Endodermal cell (in vitro differentiated cells): ENCODE data around the gene CD302. TPM values are rescaled to one million over a fixed set of nuclear protein-coding genes. Genes with fewer than 3 reads are reported as not detected.

ENCODE experiments used
- DNase-seq: peaks from one replicate; pipeline ENCODE4 v3.0.0-alpha.2; 2017
- H3K27ac ChIP-seq: 2 replicates; pipeline ENCODE4 v1.5.1; 2013; ENCODE audit warnings: mild to moderate bottlenecking, low read depth, low read length, moderate library complexity
- H3K27me3 ChIP-seq: 2 replicates; pipeline ENCODE4 v1.6.1; 2013; ENCODE audit warnings: mild to moderate bottlenecking, low read length, moderate library complexity; ENCODE audit not compliant: insufficient read depth, control insufficient read depth, poor library complexity, severe bottlenecking
- H3K36me3 ChIP-seq: 2 replicates; pipeline ENCODE4 v1.7.0; 2013; ENCODE audit warnings: mild to moderate bottlenecking, low read length, moderate library complexity; ENCODE audit not compliant: control insufficient read depth, insufficient read depth
- H3K4me1 ChIP-seq: one replicate; pipeline ENCODE4 v1.7.0; 2013; ENCODE audit warnings: low read length; ENCODE audit not compliant: control insufficient read depth, insufficient read depth
- H3K4me3 ChIP-seq: 2 replicates; pipeline ENCODE4 v1.5.1; 2013; ENCODE audit warnings: mild to moderate bottlenecking, low read length, moderate library complexity
- H3K9ac ChIP-seq: 2 replicates; pipeline ENCODE4 v1.6.1; 2013; ENCODE audit warnings: mild to moderate bottlenecking, low read length, moderate library complexity; ENCODE audit not compliant: poor library complexity, severe bottlenecking; ENCODE audit errors: extremely low read depth
- H3K9me3 ChIP-seq: 2 replicates; pipeline ENCODE4 v1.6.1; 2013; ENCODE audit warnings: mild to moderate bottlenecking, low read length, moderate library complexity; ENCODE audit not compliant: control insufficient read depth
- H3K27ac Mint-ChIP-seq: 2 replicates; pipeline ENCODE4 v1.8.0; 2020; ENCODE audit warnings: mixed read lengths
- H3K27me3 Mint-ChIP-seq: 2 replicates; pipeline ENCODE4 v1.8.0; 2021; ENCODE audit warnings: mild to moderate bottlenecking, mixed read lengths; ENCODE audit not compliant: insufficient read depth
- H3K36me3 Mint-ChIP-seq: 2 replicates; pipeline ENCODE4 v1.8.0; 2020; ENCODE audit warnings: low read depth, mixed read lengths
- H3K4me1 Mint-ChIP-seq: 2 replicates; pipeline ENCODE4 v1.8.0; 2020; ENCODE audit warnings: mixed read lengths
- H3K4me3 Mint-ChIP-seq: 2 replicates; pipeline ENCODE4 v1.8.0; 2020; ENCODE audit warnings: mild to moderate bottlenecking, moderate library complexity, mixed read lengths
- H3K9me3 Mint-ChIP-seq: 2 replicates; pipeline ENCODE4 v1.8.0; 2020; ENCODE audit warnings: mild to moderate bottlenecking, mixed read lengths
- WGBS, 2 experiments: methylation state at CpG; one replicate each; pipeline versions ENCODE4 v1.1.5 to v1.1.7; 2013; ENCODE audit warnings: missing lambda C conversion rate in 2 of 2, mixed read lengths in 1 of 2; ENCODE audit not compliant: insufficient coverage in 1 of 2, insufficient read length in 1 of 2; 5-methylcytosine and 5-hydroxymethylcytosine counted together
- total RNA-seq, 2 donors: library from RNA; stranded (reverse); fragmentation: NEBNext Ultra II Directional in 1 of 2; extraction: Animal tissue kit (Norgen Biotek cat#: 25700) in 1 of 2; gene quantifications; 2 replicates in 1 of 2; 3 replicates in 1 of 2; pipeline ENCODE4 v1.2.1, GENCODE V29; 2021
- TF ChIP-seq, protein P1 (sequence below): fragments of 200-600 bp; sonication (generic); conservative IDR thresholded peaks from 2 replicates; pipeline ENCODE4 v1.5.0; 2021; ENCODE audit warnings: antibody characterized with exemption, mild to moderate bottlenecking

CD302 gene
- total RNA-seq, 2 donors from 2014 or later = 1.9 to 2.7 TPM

DNA sequence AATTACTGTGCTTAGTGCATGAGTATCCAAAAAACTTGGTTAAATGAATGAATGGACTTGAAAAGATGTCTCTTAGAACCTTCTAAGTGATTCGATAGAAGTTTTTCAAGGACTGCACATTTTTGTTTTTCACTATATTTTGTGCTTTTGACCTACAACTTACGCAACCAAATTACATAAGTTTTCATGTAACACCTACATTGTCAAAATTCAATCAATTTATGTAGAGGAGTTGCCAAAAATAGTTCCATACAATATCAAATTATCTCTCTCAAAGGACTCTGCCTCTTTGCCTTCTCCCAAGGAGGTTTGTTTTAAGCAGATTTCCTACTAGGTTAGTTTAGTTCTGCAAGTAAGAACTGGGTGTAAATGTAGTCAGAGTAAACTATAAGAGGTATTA, 75.4 kb downstream of the CD302 start:
- Mint-ChIP-seq H3K9me3 (peaks cover 16% of the 10 kb centered on the region), H3K4me3 (no peak overlapping the region), H3K27ac (no peak overlapping the region), H3K36me3 (peaks cover 79% of the 10 kb centered on the region), H3K4me1 (peaks cover 8% of the 10 kb centered on the region), H3K27me3 (no peaks in the 10 kb centered on the region)
- 88 to 97% methylated on average over 1 to 2 of the region's 2 CpGs for WGBS, 2 experiments
- no peak for DNase-seq
- TF ChIP-seq, protein P1, sequence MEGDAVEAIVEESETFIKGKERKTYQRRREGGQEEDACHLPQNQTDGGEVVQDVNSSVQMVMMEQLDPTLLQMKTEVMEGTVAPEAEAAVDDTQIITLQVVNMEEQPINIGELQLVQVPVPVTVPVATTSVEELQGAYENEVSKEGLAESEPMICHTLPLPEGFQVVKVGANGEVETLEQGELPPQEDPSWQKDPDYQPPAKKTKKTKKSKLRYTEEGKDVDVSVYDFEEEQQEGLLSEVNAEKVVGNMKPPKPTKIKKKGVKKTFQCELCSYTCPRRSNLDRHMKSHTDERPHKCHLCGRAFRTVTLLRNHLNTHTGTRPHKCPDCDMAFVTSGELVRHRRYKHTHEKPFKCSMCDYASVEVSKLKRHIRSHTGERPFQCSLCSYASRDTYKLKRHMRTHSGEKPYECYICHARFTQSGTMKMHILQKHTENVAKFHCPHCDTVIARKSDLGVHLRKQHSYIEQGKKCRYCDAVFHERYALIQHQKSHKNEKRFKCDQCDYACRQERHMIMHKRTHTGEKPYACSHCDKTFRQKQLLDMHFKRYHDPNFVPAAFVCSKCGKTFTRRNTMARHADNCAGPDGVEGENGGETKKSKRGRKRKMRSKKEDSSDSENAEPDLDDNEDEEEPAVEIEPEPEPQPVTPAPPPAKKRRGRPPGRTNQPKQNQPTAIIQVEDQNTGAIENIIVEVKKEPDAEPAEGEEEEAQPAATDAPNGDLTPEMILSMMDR = no peak
- Histone ChIP-seq H3K27me3 (no peaks in the 10 kb centered on the region), H3K36me3 (peaks cover 83% of the 10 kb centered on the region), H3K9me3 (peaks cover 18% of the 10 kb centered on the region), H3K4me1 (no peaks in the 10 kb centered on the region), H3K9ac (no peak overlapping the region), H3K27ac (no peak overlapping the region), H3K4me3 (no peak overlapping the region)

DNA sequence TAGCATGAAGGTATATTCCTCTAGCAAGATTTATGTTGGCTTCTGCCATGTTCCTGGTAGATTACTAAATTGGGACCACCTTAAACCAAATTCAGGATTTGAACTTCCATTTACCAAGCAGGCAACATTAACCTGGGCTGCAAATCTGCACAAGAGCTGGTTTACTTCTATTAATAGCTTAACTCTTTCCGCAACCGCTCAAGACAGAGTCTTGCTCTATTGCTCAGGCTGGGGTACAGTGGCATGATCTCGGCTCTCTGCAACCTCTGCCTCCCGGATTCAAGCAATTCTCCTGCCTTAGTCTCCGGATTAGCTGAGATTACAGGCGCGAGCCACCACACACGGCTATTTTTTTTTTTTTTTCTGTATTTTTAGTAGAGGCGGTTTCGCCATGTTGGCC, 77.3 kb downstream of the CD302 start:
- TF ChIP-seq, protein P1 = no peak
- Histone ChIP-seq H3K27me3 (no peaks in the 10 kb centered on the region), H3K4me3 (no peak overlapping the region), H3K27ac (no peak overlapping the region), H3K9ac (no peak overlapping the region), H3K36me3 (peaks cover 91% of the 10 kb centered on the region), H3K4me1 (peaks cover 5% of the 10 kb centered on the region), H3K9me3 (peaks cover 18% of the 10 kb centered on the region)
- no peak for DNase-seq
- peaks cover 16% of the 10 kb centered on the region for H3K9me3 Mint-ChIP-seq
- H3K27ac Mint-ChIP-seq = no peak overlapping the region
- 97 to 100% methylated on average over 3 to 10 of the region's 10 CpGs for WGBS, 2 experiments
- H3K27me3 Mint-ChIP-seq = no peaks in the 10 kb centered on the region
- H3K4me1 Mint-ChIP-seq = peaks cover 19% of the 10 kb centered on the region
- no peak overlapping the region for H3K4me3 Mint-ChIP-seq
- H3K36me3 Mint-ChIP-seq = peaks cover 79% of the 10 kb centered on the region

Other genes with a start within 250 kb of the CD302 start
- 10 to 100 TPM; 53.1 to 64.1 TPM for gene BAZ2B, start 181.7 kb downstream of the CD302 start, total RNA-seq
- 100 to 1,000 TPM; 105 to 125 TPM for gene MARCHF7, start 85.7 kb downstream of the CD302 start, total RNA-seq
- gene LY75, start 106.5 kb upstream of the CD302 start, total RNA-seq = 1 to 10 TPM; 1.5 to 1.9 TPM